HL-60 (cell line): ENCODE results near the gene CLDN10.

Experiments used
- CTCF ChIP-seq: IDR thresholded peaks from one replicate; pipeline ENCODE4 v1.5.1; 2011; ENCODE audit warnings: low read length, control low read depth, inconsistent platforms; ENCODE audit not compliant: insufficient read depth
- POLR2AphosphoS5 ChIP-seq: IDR thresholded peaks from 2 replicates; pipeline ENCODE4 v1.6.1; 2012; ENCODE audit warnings: low read depth
- REST ChIP-seq: IDR thresholded peaks from 2 replicates; pipeline ENCODE4 v1.6.1; 2012; ENCODE audit warnings: low read depth; ENCODE audit not compliant: insufficient replicate concordance

- TF ChIP-seq CTCF (no peak), POLR2AphosphoS5 (no peak), REST (no peak)
Observed at GRCh38 chr13:95505986-95506385, 46.5 kb upstream of the CLDN10 start.
